KMS-11 (cell line): Measurements from ENCODE around the gene ANGPTL2.

Experiments used
- H2AFZ ChIP-seq: fragments of 200-600 bp; sonication (generic); 2 replicates; pipeline ENCODE4 v1.6.1; 2016; ENCODE audit warnings: antibody characterized with exemption, mixed run types, low read depth
- H3K27ac ChIP-seq: fragments of 200-600 bp; sonication (generic); 2 replicates; pipeline ENCODE4 v1.6.1; 2016; ENCODE audit warnings: mild to moderate bottlenecking, mixed run types
- H3K27me3 ChIP-seq: fragments of 200-600 bp; sonication (generic); 2 replicates; pipeline ENCODE4 v1.6.1; 2017; ENCODE audit warnings: mild to moderate bottlenecking, low read depth, mixed run types, moderate library complexity; ENCODE audit not compliant: insufficient read depth
- H3K36me3 ChIP-seq: fragments of 200-600 bp; sonication (generic); 2 replicates; pipeline ENCODE4 v1.6.1; 2017; ENCODE audit warnings: mild to moderate bottlenecking, mixed run types; ENCODE audit not compliant: insufficient read depth
- H3K4me1 ChIP-seq: fragments of 200-600 bp; sonication (generic); 2 replicates; pipeline ENCODE4 v1.6.1; 2016; ENCODE audit warnings: mild to moderate bottlenecking, low read depth, mixed run types; ENCODE audit not compliant: poor library complexity, severe bottlenecking
- H3K4me2 ChIP-seq: fragments of 200-600 bp; sonication (generic); 2 replicates; pipeline ENCODE4 v1.7.0; 2016; ENCODE audit warnings: mild to moderate bottlenecking, mixed run types
- H3K4me3 ChIP-seq: fragments of 200-600 bp; sonication (generic); IDR thresholded peaks from 2 replicates; pipeline ENCODE4 v1.6.1; 2017; ENCODE audit warnings: low read depth, low read length, mixed read lengths; ENCODE audit not compliant: insufficient read depth
- H3K79me2 ChIP-seq: fragments of 200-600 bp; sonication (generic); 2 replicates; pipeline ENCODE4 v1.6.1; 2016; ENCODE audit warnings: low read depth, mixed run types; ENCODE audit not compliant: insufficient read depth
- H3K9ac ChIP-seq: fragments of 200-600 bp; sonication (generic); 2 replicates; pipeline ENCODE4 v1.6.1; 2016; ENCODE audit warnings: mild to moderate bottlenecking, mixed run types
- H4K20me1 ChIP-seq: fragments of 200-600 bp; sonication (generic); 2 replicates; pipeline ENCODE4 v1.6.1; 2016; ENCODE audit warnings: mild to moderate bottlenecking, mixed run types; ENCODE audit not compliant: insufficient read depth
- CTCF ChIP-seq: fragments of 200-600 bp; sonication (generic); conservative IDR thresholded peaks from 2 replicates; pipeline ENCODE4 v1.6.1; 2017; ENCODE audit warnings: low read depth, mild to moderate bottlenecking, antibody characterized with exemption, low read length, moderate library complexity, mixed read lengths

Gene ANGPTL2

GRCh38 chr9:127105805-127106465 is 16.5 kb downstream of the ANGPTL2 start:
- H3K36me3 ChIP-seq: no peaks in the 10 kb centered on the region
- H3K79me2 ChIP-seq: no peaks in the 10 kb centered on the region

GRCh38 chr9:127104581-127105311 is 17.7 kb downstream of the ANGPTL2 start:
- H3K4me3 ChIP-seq: no peak overlapping the region
- no peak overlapping the region for H3K27ac ChIP-seq
- H4K20me1 ChIP-seq: no peaks in the 10 kb centered on the region
- no peak overlapping the region for H2AFZ ChIP-seq
- no peaks in the 10 kb centered on the region for H3K4me1 ChIP-seq
- no peaks in the 10 kb centered on the region for H3K79me2 ChIP-seq
- no peak overlapping the region for H3K9ac ChIP-seq
- TF ChIP-seq CTCF: no peak
- H3K4me2 ChIP-seq: no peak overlapping the region
- H3K36me3 ChIP-seq: no peaks in the 10 kb centered on the region
- no peaks in the 10 kb centered on the region for H3K27me3 ChIP-seq

More at GRCh38 chr9:127105805-127106465, 16.5 kb downstream of the ANGPTL2 start:
- TF ChIP-seq CTCF: no peak
- Histone ChIP-seq H3K4me3 (no peak overlapping the region), H4K20me1 (no peaks in the 10 kb centered on the region), H3K4me1 (no peaks in the 10 kb centered on the region), H3K27me3 (no peaks in the 10 kb centered on the region), H2AFZ (no peak overlapping the region), H3K27ac (no peak overlapping the region), H3K9ac (no peak overlapping the region), H3K4me2 (no peak overlapping the region)

DNA sequence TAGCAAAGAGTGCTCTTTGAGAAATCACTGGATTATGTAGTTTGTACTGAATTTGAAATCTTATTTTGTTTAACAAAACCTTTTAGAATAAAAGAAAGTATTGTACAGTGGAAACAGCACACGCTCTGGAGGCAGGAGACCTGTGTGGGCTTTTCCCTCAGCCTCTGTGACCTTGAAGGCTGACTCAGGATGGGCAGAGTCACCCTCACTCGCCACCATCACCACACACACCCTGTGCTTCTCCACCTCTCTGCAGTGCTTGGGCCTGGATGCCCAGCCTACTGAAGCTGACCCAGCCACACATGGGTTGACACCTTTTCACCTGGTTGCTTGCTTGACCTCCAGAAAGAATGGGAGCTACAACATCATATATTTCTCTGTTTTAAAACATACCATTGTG is 19.6 kb downstream of the ANGPTL2 start:
- H3K4me2 ChIP-seq: no peak overlapping the region
- H3K27ac ChIP-seq: no peak overlapping the region
- no peaks in the 10 kb centered on the region for H3K4me1 ChIP-seq
- H3K79me2 ChIP-seq: no peaks in the 10 kb centered on the region
- H3K27me3 ChIP-seq: no peaks in the 10 kb centered on the region
- H3K36me3 ChIP-seq: no peaks in the 10 kb centered on the region
- no peak overlapping the region for H3K9ac ChIP-seq
- H3K4me3 ChIP-seq: no peak overlapping the region
- H2AFZ ChIP-seq: no peak overlapping the region
- TF ChIP-seq CTCF: no peak
- no peaks in the 10 kb centered on the region for H4K20me1 ChIP-seq

GRCh38 chr9:127102176-127102575 is 20.3 kb downstream of the ANGPTL2 start:
- H3K4me2 ChIP-seq: no peak overlapping the region
- H3K36me3 ChIP-seq: no peaks in the 10 kb centered on the region
- no peaks in the 10 kb centered on the region for H4K20me1 ChIP-seq
- no peaks in the 10 kb centered on the region for H3K4me1 ChIP-seq
- H3K27me3 ChIP-seq: no peaks in the 10 kb centered on the region
- no peak overlapping the region for H2AFZ ChIP-seq
- H3K79me2 ChIP-seq: no peaks in the 10 kb centered on the region
- H3K27ac ChIP-seq: no peak overlapping the region
- TF ChIP-seq CTCF: no peak
- no peak overlapping the region for H3K4me3 ChIP-seq
- H3K9ac ChIP-seq: no peak overlapping the region
